Ovary (tissue), 10 donors: ENCODE results near the gene KRT86. TPM values are rescaled to one million over a fixed set of nuclear protein-coding genes. Genes with fewer than 3 reads are reported as not detected.

Experiments
- DNase-seq, 5 donors: peaks; one replicate each; pipeline ENCODE4 v3.0.0-alpha.2; 2019 to 2020
- H3K27ac ChIP-seq, 2 donors: fragments of 200-600 bp; one replicate each; pipeline versions ENCODE4 v1.5.1 to v1.8.0; 2019 to 2022
- H3K27me3 ChIP-seq: fragments of 200-600 bp; one replicate; pipeline ENCODE4 v1.8.0; 2022
- H3K36me3 ChIP-seq: fragments of 200-600 bp; sonication (generic); one replicate; pipeline ENCODE4 v1.5.1; 2019
- H3K4me1 ChIP-seq: one replicate; pipeline ENCODE4 v1.8.1; 2013; ENCODE audit warnings: mild to moderate bottlenecking, moderate library complexity; ENCODE audit not compliant: insufficient read depth
- H3K4me3 ChIP-seq: fragments of 200-600 bp; sonication (generic); one replicate; pipeline ENCODE4 v1.5.1; 2017
- H3K9me3 ChIP-seq, 2 donors: fragments of 200-600 bp in 1 of 2; sonication (generic) in 1 of 2; one replicate each; pipeline versions ENCODE4 v1.5.1 to v1.8.1; 2013 to 2019; ENCODE audit warnings: mild to moderate bottlenecking in 1 of 2, moderate library complexity in 1 of 2
- CTCF ChIP-seq, 3 donors: fragments of 450-650 bp in 2 of 3; fragments of 200-600 bp in 1 of 3; IDR thresholded peaks; one replicate each; pipeline versions ENCODE4 v1.5.1 to v1.8.0; 2016 to 2022; ENCODE audit warnings: antibody characterized with exemption in 3 of 3, mild to moderate bottlenecking in 1 of 3
- EP300 ChIP-seq: sonication (generic); formaldehyde crosslinking; IDR thresholded peaks from one replicate; pipeline ENCODE4 v1.6.1; 2017; ENCODE audit warnings: antibody characterized with exemption
- POLR2A ChIP-seq: fragments of 450-650 bp; IDR thresholded peaks from one replicate; pipeline ENCODE4 v1.6.1; 2017; ENCODE audit warnings: antibody characterized with exemption, mild to moderate bottlenecking, moderate library complexity
- WGBS, 3 donors: extraction: QIAGEN DNeasy Blood & Tissue Kit in 1 of 3; methylation state at CpG; one replicate each; pipeline versions ENCODE4 v1.1.5 to v1.1.7; 2013 to 2017; 5-methylcytosine and 5-hydroxymethylcytosine counted together
- intact Hi-C, 4 donors: fragments of 100-400 bp; cut with DNase I; formaldehyde crosslinking; loops; one replicate each; pipeline versions ENCODE4 v1.11.0 to v1.15.1; 2022 to 2023
- long read RNA-seq, 3 donors: library from polyadenylated mRNA in 2 of 3; unstranded in 2 of 3; transcript quantifications; one replicate each; pipeline ENCODE4 v2.0.0 and lab custom pipeline, GENCODE V29; 2021 to 2026
- polyA plus RNA-seq, 2 donors: library from polyadenylated mRNA; stranded (reverse); fragments of 200-250 nt in 1 of 2; fragments of 350-450 nt in 1 of 2; fragmentation: Illumina TruSeq in 1 of 2; extraction: RNeasy Lipid Tissue Mini Kit (QIAGEN cat#74804) in 1 of 2; gene quantifications; one replicate each; pipeline ENCODE4 v1.2.3, GENCODE V29; 2013 to 2014
- total RNA-seq, 7 donors: library from RNA; depleted of rRNA in 2 of 7; stranded (reverse); fragments of >200 nt in 2 of 7; fragmentation: NEBNext Ultra II Directional in 3 of 7; extraction: Animal tissue kit (Norgen Biotek cat#: 25700) in 3 of 7; gene quantifications; one replicate each; pipeline versions ENCODE4 v1.1.0 to v1.2.4, GENCODE V29; 2016 to 2023
- donor health status: DM: no; HTN: no; CAD: no; lungs with moderate emphysema.
- donor health status: DM: no; HTN: no; CAD: no.
- donor health status: Bipolar disorder and iron deficiency.
- donor health status: DM: yes; HTN: yes; CAD: no.
- donor health status: DM: no; HTN: no; CAD: no.
- donor health status: DM: yes; HTN: yes; CAD: no.

The KRT86 gene
- total RNA-seq (under 1 TPM in 1 of 7 donors, not detected in 6; 0.69 TPM), polyA plus RNA-seq (not detected)
- long read RNA-seq, donor 1, partial matches to known transcripts: 0 of 1 reads
- long read RNA-seq, donor 1, other reads (novel, unspliced or antisense): 1 of 1 reads
- long read RNA-seq, donor 2: 0 reads
- long read RNA-seq, donor 3: 0 reads

- Histone ChIP-seq H3K36me3 (no peaks in the 10 kb centered on the region), H3K4me3 (no peak within 1 kb of the TSS), H3K27ac (no peak within 1 kb of the TSS), H3K27me3 (no peaks in the 10 kb centered on the region), H3K4me1 (no peaks in the 10 kb centered on the region), H3K9me3 (no peaks in the 10 kb centered on the region)
- TF ChIP-seq CTCF (IDR thresholded peaks at IDR 0.05): no peak
- TF ChIP-seq POLR2A: no peak
- no peak for TF ChIP-seq EP300
- DNase-seq: no peak
- WGBS, 3 donors: 27 to 67% (median 44%) methylated on average over 3 of the region's 3 CpGs
- intact Hi-C loops: loop anchor here in 2 of 4 donors (5.0 kb wide), 2 partner anchors 107 to 117 kb away; no protein-coding TSS in a partner anchor
These were observed at the start of gene KRT86 for GRCh38 chr12:52274521-52275120. Gene KRT86 (plus strand): TSS chr12:52274645. CDS start chr12:52301917, 27,272 bp downstream.

GRCh38 chr12:52225752-52226151 lies 48.7 kb upstream of the KRT86 start:
- Histone ChIP-seq H3K4me1 (peaks cover 2% of the 10 kb centered on the region), H3K27me3 (no peaks in the 10 kb centered on the region), H3K4me3 (no peak overlapping the region), H3K9me3 (no peaks in the 10 kb centered on the region), H3K36me3 (no peaks in the 10 kb centered on the region), H3K27ac (no peak overlapping the region)
- intact Hi-C loops: no loop called here
- TF ChIP-seq EP300: no peak
- no peak for TF ChIP-seq CTCF (IDR thresholded peaks at IDR 0.05)
- TF ChIP-seq POLR2A: no peak
- DNase-seq: peak in 1 of 5 donors; percentile 0
- WGBS, 3 donors: 81 to 85% (median 83%) methylated on average over 4 of the region's 4 CpGs

GRCh38 chr12:52226446-52226845 lies 48.0 kb upstream of the KRT86 start:
- no peaks in the 10 kb centered on the region for H3K9me3 ChIP-seq
- H3K4me3 ChIP-seq: no peak overlapping the region
- 50 to 61% (median 60%) methylated on average over 4 of the region's 4 CpGs for WGBS, 3 donors
- H3K4me1 ChIP-seq: peaks cover 7% of the 10 kb centered on the region
- no peaks in the 10 kb centered on the region for H3K36me3 ChIP-seq
- no peaks in the 10 kb centered on the region for H3K27me3 ChIP-seq
- no peak for DNase-seq
- intact Hi-C loops: no loop called here
- no peak overlapping the region for H3K27ac ChIP-seq
- TF ChIP-seq POLR2A (no peak), EP300 (no peak), CTCF (IDR thresholded peaks at IDR 0.05) (no peak)

GRCh38 chr12:52227606-52228166 lies 46.8 kb upstream of the KRT86 start:
- TF ChIP-seq EP300 (no peak), CTCF (IDR thresholded peaks at IDR 0.05) (no peak), POLR2A (no peak)
- no peaks in the 10 kb centered on the region for H3K27me3 ChIP-seq

More at GRCh38 chr12:52227606-52228166, 46.8 kb upstream of the KRT86 start:
- Histone ChIP-seq H3K9me3 (no peaks in the 10 kb centered on the region), H3K27ac (no peak overlapping the region), H3K4me3 (no peak overlapping the region), H3K4me1 (peaks cover 7% of the 10 kb centered on the region), H3K36me3 (no peaks in the 10 kb centered on the region)
- intact Hi-C loops: no loop called here
- DNase-seq: no peak
- WGBS, 3 donors: 69 to 81% (median 81%) methylated on average over 5 of the region's 5 CpGs
